ENCODE data around the gene NAP1L4. TPM values are rescaled to one million over a fixed set of nuclear protein-coding genes. Genes with fewer than 3 reads are reported as not detected.

Gene NAP1L4
- total RNA-seq, 4 donors from 2014 or later: 90.0 to 148 (median 125) TPM

- peak; percentile 94 for DNase-seq (ENCODE audit: extremely low spot score)
- no peaks in the 10 kb centered on the region for H3K9me3 ChIP-seq
- peak; percentile 58 to 69 for TF ChIP-seq POLR2AphosphoS5 (IDR thresholded peaks at IDR 0.05)
- TF ChIP-seq, protein P1, sequence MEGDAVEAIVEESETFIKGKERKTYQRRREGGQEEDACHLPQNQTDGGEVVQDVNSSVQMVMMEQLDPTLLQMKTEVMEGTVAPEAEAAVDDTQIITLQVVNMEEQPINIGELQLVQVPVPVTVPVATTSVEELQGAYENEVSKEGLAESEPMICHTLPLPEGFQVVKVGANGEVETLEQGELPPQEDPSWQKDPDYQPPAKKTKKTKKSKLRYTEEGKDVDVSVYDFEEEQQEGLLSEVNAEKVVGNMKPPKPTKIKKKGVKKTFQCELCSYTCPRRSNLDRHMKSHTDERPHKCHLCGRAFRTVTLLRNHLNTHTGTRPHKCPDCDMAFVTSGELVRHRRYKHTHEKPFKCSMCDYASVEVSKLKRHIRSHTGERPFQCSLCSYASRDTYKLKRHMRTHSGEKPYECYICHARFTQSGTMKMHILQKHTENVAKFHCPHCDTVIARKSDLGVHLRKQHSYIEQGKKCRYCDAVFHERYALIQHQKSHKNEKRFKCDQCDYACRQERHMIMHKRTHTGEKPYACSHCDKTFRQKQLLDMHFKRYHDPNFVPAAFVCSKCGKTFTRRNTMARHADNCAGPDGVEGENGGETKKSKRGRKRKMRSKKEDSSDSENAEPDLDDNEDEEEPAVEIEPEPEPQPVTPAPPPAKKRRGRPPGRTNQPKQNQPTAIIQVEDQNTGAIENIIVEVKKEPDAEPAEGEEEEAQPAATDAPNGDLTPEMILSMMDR (IDR thresholded peaks at IDR 0.05): no peak
- intact Hi-C loops (cut with DNase I): loop anchor here (5.0 kb wide), 1 partner anchor 591 kb away; no protein-coding TSS in a partner anchor
- no peaks in the 10 kb centered on the region for H3K27me3 ChIP-seq
- H3K4me3 ChIP-seq: no peak overlapping the region
- 63% methylated on average over 9 of the region's 12 CpGs for WGBS
- peaks cover 28 to 48% (median 44%) of the 10 kb centered on the region in 4 donors for H3K4me1 ChIP-seq
- H3K36me3 ChIP-seq: no peaks in the 10 kb centered on the region
- H3K27ac ChIP-seq (replicated peaks in 1 of 4): peak overlapping the region; percentile 54 to 73 (median 64)
Measured at GRCh38 chr11:2898366-2899079, 93.6 kb downstream of the NAP1L4 start.

DNA sequence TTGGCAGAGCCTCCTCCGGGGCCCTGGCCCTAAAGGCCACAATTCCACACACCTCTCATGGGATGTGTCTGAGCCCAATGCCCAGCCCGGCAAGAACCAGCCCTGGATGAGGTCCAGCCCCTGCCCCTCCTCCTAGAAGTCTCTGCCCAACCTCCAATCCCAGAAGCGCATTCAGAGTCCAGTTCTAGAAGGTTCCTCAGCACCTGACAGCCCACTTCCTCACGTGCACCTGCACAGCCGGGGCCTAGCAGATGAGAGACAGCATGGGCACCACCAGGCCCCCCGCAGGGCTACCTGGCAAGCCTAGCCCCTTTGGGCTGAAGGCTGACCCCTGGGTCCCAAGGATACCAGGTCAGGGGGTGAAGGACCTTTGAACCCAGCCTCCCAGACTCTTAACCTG, 95.1 kb downstream of the NAP1L4 start:
- intact Hi-C loops (cut with DNase I): loop anchor here (5.0 kb wide), 1 partner anchor 590 kb away; no protein-coding TSS in a partner anchor
- 99% methylated on average over 6 of the region's 6 CpGs for WGBS
- TF ChIP-seq, protein P1 (IDR thresholded peaks at IDR 0.05): no peak
- TF ChIP-seq POLR2A (IDR thresholded peaks at IDR 0.05; ENCODE audit: low read depth): no peak
- TF ChIP-seq POLR2AphosphoS5 (IDR thresholded peaks at IDR 0.05): no peak
- no peak for TF ChIP-seq EP300 (IDR thresholded peaks at IDR 0.05)

DNA sequence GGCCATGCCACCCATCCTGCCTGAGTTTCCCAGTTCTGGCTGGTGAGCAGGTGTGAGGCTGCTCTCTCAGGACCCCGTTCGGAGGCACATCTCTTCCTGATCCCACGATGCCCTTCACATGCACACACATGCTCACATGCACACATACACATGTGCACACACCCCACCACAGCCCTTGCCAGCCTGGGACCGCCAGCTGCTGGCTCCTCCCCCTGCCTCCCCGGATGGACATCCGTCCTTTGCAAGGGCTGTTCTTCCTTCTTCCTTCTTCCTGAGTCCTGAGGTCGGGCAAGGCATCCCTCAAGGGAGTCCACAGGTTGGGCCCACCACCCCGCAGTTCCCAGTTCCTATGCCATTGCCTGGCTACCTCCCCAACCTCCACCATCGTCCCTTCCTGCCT, 96.1 kb downstream of the NAP1L4 start:
- Histone ChIP-seq H3K4me3 (no peak overlapping the region), H3K9me3 (no peaks in the 10 kb centered on the region), H3K4me1 (peaks cover 34 to 44% (median 39%) of the 10 kb centered on the region in 4 donors), H3K27ac (replicated peaks in 1 of 4) (no peak overlapping the region), H3K36me3 (no peaks in the 10 kb centered on the region), H3K27me3 (no peaks in the 10 kb centered on the region)
- 81% methylated on average over 7 of the region's 9 CpGs for WGBS
- intact Hi-C loops (cut with DNase I): loop anchor here (5.0 kb wide), 1 partner anchor 589 kb away; no protein-coding TSS in a partner anchor
- no peak for DNase-seq (ENCODE audit: extremely low spot score)
- TF ChIP-seq POLR2AphosphoS5 (IDR thresholded peaks at IDR 0.05) (no peak), POLR2A (IDR thresholded peaks at IDR 0.05; ENCODE audit: low read depth) (no peak), EP300 (IDR thresholded peaks at IDR 0.05) (no peak)
- TF ChIP-seq, protein P1 (IDR thresholded peaks at IDR 0.05): no peak

More for the DNA sequence above, 95.1 kb downstream of the NAP1L4 start:
- H3K4me3 ChIP-seq: no peak overlapping the region
- no peak overlapping the region for H3K27ac ChIP-seq (replicated peaks in 1 of 4)
- no peaks in the 10 kb centered on the region for H3K27me3 ChIP-seq
- DNase-seq (ENCODE audit: extremely low spot score): no peak
- H3K36me3 ChIP-seq: no peaks in the 10 kb centered on the region
- no peaks in the 10 kb centered on the region for H3K9me3 ChIP-seq
- peaks cover 31 to 44% (median 38%) of the 10 kb centered on the region in 4 donors for H3K4me1 ChIP-seq

Small RNAs within 50 kb of the gene (small RNA-seq; reads per million reads assigned to genes)
- gene SNORA54: 12.2 to 22.1 (median 16.1) reads per million in 3 donors

Other genes with a start within 250 kb of the NAP1L4 start
- 100 to 1,000 TPM; 153 to 349 (median 186) TPM for gene CDKN1C, start 106.6 kb downstream of the NAP1L4 start, total RNA-seq
- 1 to 10 TPM in 2 of 4 donors, under 1 TPM in 2; 0.83 to 2.3 (median 1.3) TPM for gene PHLDA2, start 62.9 kb downstream of the NAP1L4 start, total RNA-seq
- 10 to 100 TPM; 30.3 to 35.6 (median 34.9) TPM for gene CARS1, start 65.1 kb upstream of the NAP1L4 start, total RNA-seq
- gene OSBPL5, start 173.0 kb upstream of the NAP1L4 start, total RNA-seq: 100 to 1,000 TPM in 1 of 4 donors, 10 to 100 TPM in 3; 59.6 to 119 (median 71.7) TPM
- gene MRGPRG, start 226.5 kb upstream of the NAP1L4 start, total RNA-seq: not detected
- under 1 TPM in 1 of 4 donors, not detected in 3; 0.46 TPM for gene MRGPRE, start 240.1 kb upstream of the NAP1L4 start, total RNA-seq